Lower lobe of right lung (tissue), 2 donors: ENCODE data around the gene B4GALNT3. TPM values are rescaled to one million over a fixed set of nuclear protein-coding genes. Genes with fewer than 3 reads are reported as not detected.

Experiments used
- ATAC-seq, 2 donors: fragments of 200-7000 bp; cut with Tn5 transposase; one replicate each; pipeline ENCODE4 v1.9.1; 2020 to 2022; ENCODE audit warnings: mild to moderate bottlenecking in 2 of 2, moderate library complexity in 2 of 2
- DNase-seq: peaks from one replicate; pipeline ENCODE4 v3.0.0-alpha.2; 2020
- H3K27ac ChIP-seq: fragments of 200-600 bp; one replicate; pipeline ENCODE4 v1.8.0; 2022
- H3K27me3 ChIP-seq: fragments of 200-600 bp; one replicate; pipeline ENCODE4 v1.8.0; 2022; ENCODE audit warnings: low read depth
- H3K36me3 ChIP-seq: fragments of 200-600 bp; one replicate; pipeline ENCODE4 v1.8.0; 2022; ENCODE audit warnings: mild to moderate bottlenecking
- H3K4me1 ChIP-seq: fragments of 200-600 bp; one replicate; pipeline ENCODE4 v1.8.0; 2022
- H3K4me3 ChIP-seq: fragments of 200-600 bp; one replicate; pipeline ENCODE4 v1.8.0; 2022; ENCODE audit warnings: mild to moderate bottlenecking
- H3K9me3 ChIP-seq: fragments of 200-600 bp; one replicate; pipeline ENCODE4 v1.8.0; 2022
- CTCF ChIP-seq: fragments of 200-600 bp; IDR thresholded peaks from one replicate; pipeline ENCODE4 v1.8.0; 2022; ENCODE audit warnings: antibody characterized with exemption, mild to moderate bottlenecking
- intact Hi-C: fragments of 100-400 bp; cut with DNase I; formaldehyde crosslinking; loops from one replicate; pipeline ENCODE4 v1.11.0; 2022
- total RNA-seq: library from RNA; stranded (reverse); fragmentation: NEBNext Ultra II Directional; extraction: Animal tissue kit (Norgen Biotek cat#: 25700); gene quantifications from one replicate; pipeline ENCODE4 v1.2.1, GENCODE V29; 2021
- donor health status: DM: no; HTN: yes; CAD: no; lungs with severe emphysema.

B4GALNT3 gene
- total RNA-seq, 1 donor from 2014 or later: 20.6 TPM

GRCh38 chr12:495466-495865, 35.7 kb downstream of the B4GALNT3 start:
- Histone ChIP-seq H3K27ac (no peak overlapping the region), H3K27me3 (no peaks in the 10 kb centered on the region), H3K36me3 (no peaks in the 10 kb centered on the region), H3K9me3 (no peaks in the 10 kb centered on the region), H3K4me3 (no peak overlapping the region), H3K4me1 (no peaks in the 10 kb centered on the region)
- intact Hi-C loops: no loop called here
- TF ChIP-seq CTCF: no peak
- DNase-seq (no peak), ATAC-seq (no peak)

- no peaks in the 10 kb centered on the region for H3K9me3 ChIP-seq
- no peaks in the 10 kb centered on the region for H3K4me1 ChIP-seq
- no peak for TF ChIP-seq CTCF
- no peak overlapping the region for H3K4me3 ChIP-seq
- intact Hi-C loops: no loop called here
- no peak overlapping the region for H3K27ac ChIP-seq
- ATAC-seq (no peak), DNase-seq (no peak)
- H3K27me3 ChIP-seq: no peaks in the 10 kb centered on the region
- no peaks in the 10 kb centered on the region for H3K36me3 ChIP-seq
Measured at GRCh38 chr12:496736-497135, 37.0 kb downstream of the B4GALNT3 start.

- DNase-seq: no peak
Measured at GRCh38 chr12:497501-498160, 37.9 kb downstream of the B4GALNT3 start.

GRCh38 chr12:499837-500458, 40.2 kb downstream of the B4GALNT3 start:
- no peaks in the 10 kb centered on the region for H3K27me3 ChIP-seq
- H3K36me3 ChIP-seq: no peaks in the 10 kb centered on the region
- ATAC-seq (no peak), DNase-seq (no peak)
- intact Hi-C loops: no loop called here
- H3K27ac ChIP-seq: no peak overlapping the region
- no peaks in the 10 kb centered on the region for H3K4me1 ChIP-seq
- no peak overlapping the region for H3K4me3 ChIP-seq
- TF ChIP-seq CTCF: no peak
- H3K9me3 ChIP-seq: no peaks in the 10 kb centered on the region

More at GRCh38 chr12:497501-498160, 37.9 kb downstream of the B4GALNT3 start:
- no peak for ATAC-seq
- H3K4me1 ChIP-seq: no peaks in the 10 kb centered on the region
- intact Hi-C loops: no loop called here
- TF ChIP-seq CTCF: no peak
- no peaks in the 10 kb centered on the region for H3K9me3 ChIP-seq
- no peak overlapping the region for H3K4me3 ChIP-seq
- no peaks in the 10 kb centered on the region for H3K36me3 ChIP-seq
- H3K27me3 ChIP-seq: no peaks in the 10 kb centered on the region
- no peak overlapping the region for H3K27ac ChIP-seq

- Histone ChIP-seq H3K27me3 (no peaks in the 10 kb centered on the region), H3K27ac (peak overlapping the region; percentile 71), H3K4me1 (no peaks in the 10 kb centered on the region), H3K36me3 (no peaks in the 10 kb centered on the region), H3K4me3 (no peak overlapping the region), H3K9me3 (no peaks in the 10 kb centered on the region)
- ATAC-seq (no peak), DNase-seq (no peak)
- TF ChIP-seq CTCF: no peak
- intact Hi-C loops: no loop called here
Measured at GRCh38 chr12:501722-502447, 42.1 kb downstream of the B4GALNT3 start.
